Tibial artery (tissue), 4 donors: ENCODE results near the gene STAP2.
"Not testable (repeated sequence)": the region's sequence is repeated elsewhere in the genome, so short reads cannot be mapped to it uniquely, and the experiment has no call there.

Experiments used
- DNase-seq, 2 donors: peaks; one replicate each; pipeline ENCODE4 v3.0.0-alpha.2; 2019
- H3K27ac ChIP-seq, 2 donors: fragments of 200-600 bp; sonication (generic) in 1 of 2; 1 replicate in 1 of 2; 2 replicates in 1 of 2; pipeline ENCODE4 v1.5.1; 2018 to 2019; ENCODE audit warnings: mild to moderate bottlenecking in 1 of 2
- H3K27me3 ChIP-seq, 2 donors: fragments of 200-600 bp; sonication (generic) in 1 of 2; one replicate each; pipeline versions ENCODE4 v1.5.1 to v1.6.0; 2016 to 2019
- H3K36me3 ChIP-seq, 3 donors: fragments of 200-600 bp; sonication (generic) in 2 of 3; one replicate each; pipeline ENCODE4 v1.5.1; 2016 to 2019; ENCODE audit warnings: mild to moderate bottlenecking in 2 of 3
- H3K4me1 ChIP-seq, 4 donors: fragments of 200-600 bp; sonication (generic) in 2 of 4; 1 replicate in 3 of 4; 2 replicates in 1 of 4; pipeline ENCODE4 v1.5.1; 2016 to 2019
- H3K4me3 ChIP-seq, 2 donors: fragments of 200-600 bp; sonication (generic) in 1 of 2; 1 replicate in 1 of 2; 2 replicates in 1 of 2; pipeline ENCODE4 v1.5.1; 2018 to 2019; ENCODE audit warnings: mild to moderate bottlenecking in 2 of 2
- H3K9me3 ChIP-seq, 3 donors: fragments of 200-600 bp; sonication (generic) in 1 of 3; one replicate each; pipeline ENCODE4 v1.5.1; 2016 to 2019
- intact Hi-C: fragments of 100-400 bp; cut with DNase I; formaldehyde crosslinking; loops from one replicate; pipeline ENCODE4 v1.15.0; 2023; ENCODE audit warnings: low total_unique reads
- TF ChIP-seq, protein P1 (sequence below), 2 experiments: fragments of 200-600 bp in 1 of 2; fragments of 450-650 bp in 1 of 2; IDR thresholded peaks; one replicate each; pipeline ENCODE4 v1.5.1; 2017 to 2019; ENCODE audit warnings: antibody characterized with exemption in 2 of 2, mild to moderate bottlenecking in 1 of 2, moderate library complexity in 1 of 2

Gene STAP2

GRCh38 chr19:4279267-4279529 is 59.4 kb downstream of the STAP2 start:
- Histone ChIP-seq H3K36me3 (no peaks in the 10 kb centered on the region), H3K27me3 (peaks cover 0 to 70% of the 10 kb centered on the region in 2 donors), H3K4me1 (peaks cover 0 to 18% (median 11%) of the 10 kb centered on the region in 4 donors), H3K4me3 (peak overlapping the region in 1 of 2 donors; percentile 9), H3K9me3 (no peaks in the 10 kb centered on the region), H3K27ac (no peak overlapping the region)
- no peak for DNase-seq
- intact Hi-C loops = no loop called here
- TF ChIP-seq, protein P1, sequence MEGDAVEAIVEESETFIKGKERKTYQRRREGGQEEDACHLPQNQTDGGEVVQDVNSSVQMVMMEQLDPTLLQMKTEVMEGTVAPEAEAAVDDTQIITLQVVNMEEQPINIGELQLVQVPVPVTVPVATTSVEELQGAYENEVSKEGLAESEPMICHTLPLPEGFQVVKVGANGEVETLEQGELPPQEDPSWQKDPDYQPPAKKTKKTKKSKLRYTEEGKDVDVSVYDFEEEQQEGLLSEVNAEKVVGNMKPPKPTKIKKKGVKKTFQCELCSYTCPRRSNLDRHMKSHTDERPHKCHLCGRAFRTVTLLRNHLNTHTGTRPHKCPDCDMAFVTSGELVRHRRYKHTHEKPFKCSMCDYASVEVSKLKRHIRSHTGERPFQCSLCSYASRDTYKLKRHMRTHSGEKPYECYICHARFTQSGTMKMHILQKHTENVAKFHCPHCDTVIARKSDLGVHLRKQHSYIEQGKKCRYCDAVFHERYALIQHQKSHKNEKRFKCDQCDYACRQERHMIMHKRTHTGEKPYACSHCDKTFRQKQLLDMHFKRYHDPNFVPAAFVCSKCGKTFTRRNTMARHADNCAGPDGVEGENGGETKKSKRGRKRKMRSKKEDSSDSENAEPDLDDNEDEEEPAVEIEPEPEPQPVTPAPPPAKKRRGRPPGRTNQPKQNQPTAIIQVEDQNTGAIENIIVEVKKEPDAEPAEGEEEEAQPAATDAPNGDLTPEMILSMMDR (IDR thresholded peaks at IDR 0.05) = no peak

DNA sequence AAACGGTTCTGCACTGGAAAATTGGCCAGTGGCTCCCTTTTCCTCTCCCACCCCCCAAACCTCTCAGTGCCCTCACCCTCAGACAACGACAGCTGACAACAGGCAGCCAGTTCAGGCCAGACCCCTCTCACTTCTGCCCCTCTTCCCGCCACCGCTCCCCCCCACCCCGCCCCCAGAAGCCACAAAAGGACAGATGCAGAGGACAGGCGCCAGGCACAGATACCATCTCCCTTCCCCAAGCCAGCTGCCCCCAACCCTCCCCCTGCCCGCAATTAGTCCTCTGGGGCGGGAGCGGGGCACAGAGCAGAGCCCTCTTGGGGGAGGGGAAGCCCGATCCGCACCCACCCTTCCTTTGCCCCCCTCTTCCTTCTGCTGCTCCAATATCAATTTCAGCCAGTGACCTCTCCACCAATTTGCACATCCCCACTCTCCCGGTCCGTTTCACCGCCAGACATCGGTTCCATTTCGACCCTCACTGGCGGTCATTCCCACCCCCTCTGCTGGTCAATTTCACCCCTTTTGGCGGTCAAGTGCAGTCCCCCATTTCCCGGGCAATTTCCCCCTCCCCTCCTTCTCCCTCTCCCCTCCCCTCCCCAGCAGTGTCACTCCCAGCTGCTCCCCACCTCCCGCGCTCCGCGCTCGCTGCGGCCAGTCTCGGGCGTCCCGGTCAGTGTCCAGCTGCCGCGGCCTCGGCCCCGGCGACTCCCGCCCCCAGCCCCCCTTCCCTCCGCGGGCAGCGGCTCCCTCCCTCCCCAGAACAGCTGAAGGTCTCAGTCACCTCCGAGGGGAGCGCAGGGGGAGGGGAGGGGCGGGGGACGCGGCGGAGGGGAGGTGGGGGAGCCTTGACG is 60.0 kb downstream of the STAP2 start, which contains the start of gene SHD:
Gene SHD (plus strand): TSS at position 848 of the 848 bp plus-strand sequence. CDS start 798 bp downstream, outside the sequence.
- H3K27me3 ChIP-seq = peaks cover 0 to 65% of the 10 kb centered on the region in 2 donors
- H3K36me3 ChIP-seq = no peaks in the 10 kb centered on the region
- TF ChIP-seq, protein P1 (IDR thresholded peaks at IDR 0.05) = no peak
- H3K27ac ChIP-seq = no peak within 1 kb of the TSS
- H3K4me1 ChIP-seq = peaks cover 0 to 18% (median 11%) of the 10 kb centered on the region in 4 donors
- no peak for DNase-seq
- intact Hi-C loops = no loop called here
- no peaks in the 10 kb centered on the region for H3K9me3 ChIP-seq
- peak within 1 kb of the TSS in 1 of 2 donors; percentile 9 for H3K4me3 ChIP-seq

DNA sequence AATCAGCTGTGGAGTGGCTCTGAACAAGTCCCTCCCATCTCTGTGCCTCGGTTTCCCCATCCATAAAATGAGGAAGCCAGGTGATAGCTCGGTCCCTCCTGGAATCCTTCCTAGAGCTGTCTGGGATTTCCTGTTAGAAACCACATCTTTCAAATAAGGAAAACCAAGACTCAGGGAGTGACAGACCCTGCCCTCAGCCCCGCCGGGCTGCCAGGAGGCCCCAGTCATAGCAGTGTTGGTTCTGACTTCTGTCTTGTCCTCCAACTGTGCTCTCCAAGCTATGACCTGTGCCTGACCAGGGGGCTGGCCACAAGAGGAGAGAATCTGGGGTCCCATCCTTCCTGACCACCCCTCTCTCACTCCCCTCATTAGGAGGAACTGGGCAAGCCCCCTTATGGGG is 60.6 kb downstream of the STAP2 start:
- DNase-seq = no peak
- H3K27me3 ChIP-seq = peaks cover 0 to 59% of the 10 kb centered on the region in 2 donors
- TF ChIP-seq, protein P1 (IDR thresholded peaks at IDR 0.05) = no peak
- H3K27ac ChIP-seq = no peak overlapping the region
- intact Hi-C loops = no loop called here
- peaks cover 0 to 18% (median 11%) of the 10 kb centered on the region in 4 donors for H3K4me1 ChIP-seq
- no peak overlapping the region for H3K4me3 ChIP-seq
- no peaks in the 10 kb centered on the region for H3K9me3 ChIP-seq
- H3K36me3 ChIP-seq = peaks cover 0 to 2% (median 0%) of the 10 kb centered on the region in 3 donors

- no peak for DNase-seq
- no peaks in the 10 kb centered on the region for H3K9me3 ChIP-seq
- H3K4me1 ChIP-seq = peaks cover 0 to 18% (median 11%) of the 10 kb centered on the region in 4 donors
- intact Hi-C loops = no loop called here
- TF ChIP-seq, protein P1 (IDR thresholded peaks at IDR 0.05) = no peak
- peaks cover 0 to 52% of the 10 kb centered on the region in 2 donors for H3K27me3 ChIP-seq
- no peak overlapping the region for H3K27ac ChIP-seq
- H3K36me3 ChIP-seq = peaks cover 0 to 9% (median under 1%) of the 10 kb centered on the region in 3 donors
- H3K4me3 ChIP-seq = no peak overlapping the region
Measured at GRCh38 chr19:4277191-4277696, 61.4 kb downstream of the STAP2 start.

DNA sequence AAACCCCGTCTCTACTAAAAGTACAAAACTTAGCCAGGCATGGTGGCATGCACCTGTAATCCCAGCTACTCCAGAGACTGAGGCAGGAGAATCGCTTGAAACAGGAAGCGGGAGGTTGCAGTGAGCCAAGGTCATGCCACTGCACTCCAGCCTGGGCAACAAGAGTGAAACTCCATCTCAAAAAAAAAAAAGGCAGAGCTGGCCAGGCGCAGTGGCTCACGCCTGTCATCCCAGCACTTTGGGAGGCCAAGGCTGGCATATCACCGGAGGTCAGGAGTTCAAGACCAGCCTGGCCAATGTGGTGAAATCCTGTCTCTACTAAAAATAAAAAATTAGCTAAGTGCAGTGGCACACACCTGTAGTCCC is 64.3 kb downstream of the STAP2 start:
- H3K4me3 ChIP-seq, H3K9me3 ChIP-seq, intact Hi-C loops, DNase-seq, H3K27ac ChIP-seq, H3K4me1 ChIP-seq: not testable (repeated sequence)
- peaks cover 14 to 39% (median 23%) of the 10 kb centered on the region in 3 donors for H3K36me3 ChIP-seq
- H3K27me3 ChIP-seq = peaks cover 0 to 24% of the 10 kb centered on the region in 2 donors
